Duodenal mucosa (tissue), 2 donors: ENCODE results near the gene REEP1.
A peak's percentile ranks its signal among the peaks of the same experiment; 100 is the strongest.
"Not testable (repeated sequence)": the region's sequence is repeated elsewhere in the genome, so short reads cannot be mapped to it uniquely, and the experiment has no call there.

ENCODE experiments used
- H3K27ac ChIP-seq: one replicate; pipeline ENCODE4 v1.7.0; 2013; ENCODE audit warnings: low read depth, low read length
- H3K27me3 ChIP-seq, 2 donors: one replicate each; pipeline ENCODE4 v1.7.0; 2013; ENCODE audit warnings: low read length in 2 of 2, control low read depth in 1 of 2; ENCODE audit not compliant: insufficient read depth in 2 of 2, control insufficient read depth in 1 of 2
- H3K36me3 ChIP-seq, 2 donors: one replicate each; pipeline ENCODE4 v1.7.0; 2013; ENCODE audit warnings: low read length in 2 of 2, control low read depth in 1 of 2; ENCODE audit not compliant: insufficient read depth in 2 of 2, control insufficient read depth in 1 of 2
- H3K4me1 ChIP-seq, 2 donors: one replicate each; pipeline ENCODE4 v1.7.0; 2013; ENCODE audit warnings: low read length in 2 of 2, control low read depth in 1 of 2; ENCODE audit not compliant: insufficient read depth in 2 of 2, control insufficient read depth in 1 of 2
- H3K4me3 ChIP-seq, 2 donors: one replicate each; pipeline ENCODE4 v1.7.0; 2013; ENCODE audit warnings: low read length in 2 of 2, low read depth in 1 of 2
- H3K9ac ChIP-seq, 2 donors: one replicate each; pipeline ENCODE4 v1.7.0; 2013; ENCODE audit warnings: low read length in 2 of 2, low read depth in 1 of 2
- H3K9me3 ChIP-seq, 2 donors: one replicate each; pipeline ENCODE4 v1.7.0; 2013; ENCODE audit warnings: low read length in 2 of 2, control low read depth in 1 of 2; ENCODE audit not compliant: control insufficient read depth in 1 of 2

The REEP1 gene

DNA sequence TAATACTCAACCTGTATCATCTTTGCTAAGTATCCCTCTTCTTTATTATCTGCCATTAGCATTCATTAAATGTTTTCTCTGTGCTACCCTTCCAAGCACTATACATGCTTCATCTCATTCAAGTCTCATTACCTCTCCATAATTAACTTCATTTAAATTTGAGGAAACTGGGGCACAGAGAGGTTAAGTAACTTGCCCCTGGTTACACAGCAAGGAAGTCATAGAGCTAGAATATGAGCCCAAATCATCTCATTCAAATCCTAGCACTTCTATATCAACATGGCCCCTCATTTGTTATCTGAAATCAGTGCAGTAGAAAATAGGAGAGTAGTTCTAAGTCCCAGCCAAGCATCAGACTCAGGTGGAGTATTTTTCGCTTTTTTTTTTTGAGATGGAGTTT lies 133.8 kb downstream of the REEP1 start:
- Histone ChIP-seq H3K27ac (no peak overlapping the region), H3K36me3 (peaks cover 9 to 29% of the 10 kb centered on the region in 2 donors), H3K27me3 (no peaks in the 10 kb centered on the region), H3K4me3 (no peak overlapping the region), H3K9ac (no peak overlapping the region), H3K4me1 (peaks cover 0 to 9% of the 10 kb centered on the region in 2 donors), H3K9me3 (no peaks in the 10 kb centered on the region)

DNA sequence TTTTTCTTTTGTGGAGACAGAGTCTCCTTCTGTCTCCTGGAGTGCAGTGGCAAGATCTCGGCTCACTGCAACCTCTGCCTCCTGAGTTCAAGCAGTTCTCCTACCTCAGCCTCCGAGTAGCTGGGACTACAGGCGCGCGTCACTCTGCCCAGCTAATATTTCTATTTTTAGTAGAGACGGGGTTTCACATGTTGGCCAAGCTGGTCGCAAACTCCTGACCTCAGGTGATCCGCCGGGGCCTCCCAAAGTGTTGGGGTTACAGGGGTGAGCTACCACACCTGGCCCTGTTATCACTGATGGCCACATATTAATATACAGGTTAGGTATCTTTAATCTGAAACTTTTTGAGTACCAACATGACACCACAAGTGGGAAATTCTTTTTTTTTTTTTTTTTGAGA lies 134.7 kb downstream of the REEP1 start:
- no peaks in the 10 kb centered on the region for H3K9me3 ChIP-seq
- H3K9ac ChIP-seq, result no peak overlapping the region
- H3K27me3 ChIP-seq, result no peaks in the 10 kb centered on the region
- H3K27ac ChIP-seq, result no peak overlapping the region
- peaks cover 9 to 20% of the 10 kb centered on the region in 2 donors for H3K36me3 ChIP-seq
- H3K4me3 ChIP-seq, result no peak overlapping the region
- peaks cover 0 to 9% of the 10 kb centered on the region in 2 donors for H3K4me1 ChIP-seq

DNA sequence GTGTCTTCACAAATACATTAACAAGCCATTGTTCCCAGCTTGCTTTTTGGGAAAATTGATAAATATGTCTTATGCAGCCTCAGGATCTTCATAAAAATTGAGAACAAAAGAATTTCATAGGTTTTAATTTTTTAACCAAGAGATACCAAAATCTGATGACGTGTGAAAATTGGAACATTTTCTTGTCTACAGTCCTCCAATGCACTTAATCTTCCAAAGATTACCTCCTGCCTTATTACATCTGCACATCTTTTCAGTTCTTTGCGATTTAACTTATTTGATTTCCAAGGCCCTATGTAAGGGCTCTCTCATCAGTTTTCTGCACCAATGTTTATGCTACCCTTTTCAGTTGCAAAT lies 135.1 kb downstream of the REEP1 start:
- H3K9ac ChIP-seq, result no peak overlapping the region
- peaks cover 0 to 9% of the 10 kb centered on the region in 2 donors for H3K4me1 ChIP-seq
- H3K27me3 ChIP-seq, result no peaks in the 10 kb centered on the region
- H3K9me3 ChIP-seq, result no peaks in the 10 kb centered on the region
- peaks cover 8 to 16% of the 10 kb centered on the region in 2 donors for H3K36me3 ChIP-seq
- no peak overlapping the region for H3K4me3 ChIP-seq
- no peak overlapping the region for H3K27ac ChIP-seq

DNA sequence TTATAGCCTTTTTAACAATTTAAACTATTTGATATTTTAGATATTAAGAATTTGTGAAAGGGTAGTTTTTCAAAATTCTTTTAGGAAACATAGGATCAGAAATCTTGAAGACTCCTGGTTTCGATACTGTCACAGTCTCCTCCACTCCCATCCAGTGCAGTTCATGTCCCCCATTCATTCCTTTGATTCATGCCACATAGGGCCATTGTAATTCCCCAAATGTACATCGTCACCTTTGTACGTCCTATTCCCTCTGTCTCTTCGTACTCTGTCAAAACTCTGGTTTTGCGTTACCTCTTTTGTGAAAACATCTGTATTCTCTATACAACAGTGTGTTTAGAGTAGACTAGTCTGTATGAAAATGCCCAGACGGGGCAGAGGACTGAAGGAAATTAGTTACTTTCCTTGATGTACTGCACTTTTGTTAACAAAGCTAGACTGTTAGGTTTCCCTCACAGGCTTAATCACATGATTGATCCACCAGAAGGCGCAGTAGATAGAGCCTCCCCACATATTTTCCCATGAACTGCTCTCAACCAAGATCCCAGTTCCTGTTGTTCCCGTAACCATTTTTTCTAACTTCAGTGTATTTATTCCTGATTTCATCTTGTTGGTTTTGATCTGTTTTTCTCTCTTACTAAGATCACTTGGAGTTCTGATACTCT lies 135.6 kb downstream of the REEP1 start:
- peaks cover 3 to 9% of the 10 kb centered on the region in 2 donors for H3K4me1 ChIP-seq
- H3K27ac ChIP-seq, result no peak overlapping the region
- no peaks in the 10 kb centered on the region for H3K27me3 ChIP-seq
- peaks cover 5 to 11% of the 10 kb centered on the region in 2 donors for H3K36me3 ChIP-seq
- no peaks in the 10 kb centered on the region for H3K9me3 ChIP-seq
- H3K4me3 ChIP-seq, result no peak overlapping the region
- no peak overlapping the region for H3K9ac ChIP-seq

DNA sequence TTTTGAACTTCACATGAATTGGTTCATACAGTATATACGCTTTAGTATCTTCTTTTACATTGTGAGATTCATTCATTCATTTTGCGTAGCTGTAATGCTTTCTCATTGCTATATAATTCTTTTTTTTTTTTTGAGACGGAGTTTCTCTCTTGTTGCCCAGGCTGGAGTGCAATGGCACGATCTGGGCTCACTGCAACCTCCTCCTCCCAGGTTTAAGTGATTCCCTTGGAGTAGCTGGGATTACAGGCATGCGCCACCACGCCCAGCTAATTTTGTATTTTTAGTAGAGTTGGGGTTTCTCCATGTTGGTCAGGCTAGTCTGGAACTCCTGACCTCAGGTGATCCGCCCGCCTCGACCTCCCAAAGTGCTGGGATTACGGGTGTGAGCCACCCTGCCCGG lies 136.9 kb downstream of the REEP1 start:
- H3K4me3 ChIP-seq, result peak overlapping the region; percentile 89 to 97
- H3K9me3 ChIP-seq, result not testable (repeated sequence)
- H3K4me1 ChIP-seq, result peaks cover 10 to 20% of the 10 kb centered on the region in 2 donors

DNA sequence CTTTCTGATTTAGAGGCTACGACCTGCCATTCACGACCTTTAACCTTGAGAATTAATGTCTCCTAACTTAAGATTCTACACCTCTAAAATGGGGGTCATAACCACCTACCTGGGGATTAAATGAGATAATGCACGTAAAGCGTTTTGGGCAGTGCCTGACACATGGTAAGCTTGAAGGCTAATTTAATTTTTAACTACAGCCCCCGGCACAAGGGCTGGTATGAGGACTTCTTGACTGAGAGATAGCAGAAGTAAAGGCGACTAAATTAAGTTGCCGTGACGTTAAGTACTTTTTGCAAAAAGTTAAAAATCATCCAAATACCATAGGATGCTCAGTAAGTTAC lies 137.6 kb downstream of the REEP1 start:
- H3K4me3 ChIP-seq, result peak overlapping the region; percentile 89 to 97
- H3K9ac ChIP-seq, result peak overlapping the region; percentile 64 to 91
- no peak overlapping the region for H3K27ac ChIP-seq
- peaks cover 10 to 21% of the 10 kb centered on the region in 2 donors for H3K4me1 ChIP-seq
- H3K9me3 ChIP-seq, result no peaks in the 10 kb centered on the region
- H3K36me3 ChIP-seq, result no peaks in the 10 kb centered on the region
- H3K27me3 ChIP-seq, result no peaks in the 10 kb centered on the region

More for the DNA sequence above, 136.9 kb downstream of the REEP1 start:
- H3K27me3 ChIP-seq, H3K36me3 ChIP-seq, H3K27ac ChIP-seq: not testable (repeated sequence)
- peak overlapping the region in 1 of 2 donors; percentile 91 for H3K9ac ChIP-seq

DNA sequence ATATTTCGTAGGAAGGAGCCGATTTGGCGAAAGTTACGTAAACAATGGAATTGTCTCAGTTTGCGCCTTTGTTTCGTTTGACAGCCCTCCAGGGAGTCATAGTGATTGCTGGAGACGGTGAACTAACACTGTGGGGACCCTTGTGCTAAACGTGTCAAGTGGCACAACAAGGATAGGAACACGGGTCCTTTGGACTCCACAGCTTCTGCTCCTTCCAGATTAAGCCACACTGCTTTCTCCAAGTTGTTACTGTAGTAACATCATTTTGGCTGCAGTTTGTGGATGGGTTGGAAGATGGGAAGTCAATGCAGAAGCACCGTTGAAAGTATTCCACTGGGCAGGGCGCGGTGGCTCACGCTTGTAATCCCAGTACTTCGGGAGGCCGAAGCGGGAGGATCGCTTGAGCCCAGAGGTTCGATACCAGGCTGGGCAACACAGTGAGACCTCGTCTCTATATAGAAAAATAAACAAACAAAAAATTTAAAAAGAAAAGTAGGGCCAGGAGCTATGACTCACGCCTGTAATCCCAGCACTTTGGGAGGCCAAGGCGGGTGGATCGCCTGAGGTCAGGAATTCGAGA lies 141.5 kb downstream of the REEP1 start:
- Histone ChIP-seq H3K9me3 (no peaks in the 10 kb centered on the region), H3K36me3 (peaks cover 0 to 2% of the 10 kb centered on the region in 2 donors), H3K4me1 (peaks cover 29 to 31% of the 10 kb centered on the region in 2 donors), H3K27ac (peak overlapping the region; percentile 100), H3K4me3 (peak overlapping the region; percentile 92 to 97), H3K27me3 (no peaks in the 10 kb centered on the region), H3K9ac (peak overlapping the region; percentile 88 to 98)

DNA sequence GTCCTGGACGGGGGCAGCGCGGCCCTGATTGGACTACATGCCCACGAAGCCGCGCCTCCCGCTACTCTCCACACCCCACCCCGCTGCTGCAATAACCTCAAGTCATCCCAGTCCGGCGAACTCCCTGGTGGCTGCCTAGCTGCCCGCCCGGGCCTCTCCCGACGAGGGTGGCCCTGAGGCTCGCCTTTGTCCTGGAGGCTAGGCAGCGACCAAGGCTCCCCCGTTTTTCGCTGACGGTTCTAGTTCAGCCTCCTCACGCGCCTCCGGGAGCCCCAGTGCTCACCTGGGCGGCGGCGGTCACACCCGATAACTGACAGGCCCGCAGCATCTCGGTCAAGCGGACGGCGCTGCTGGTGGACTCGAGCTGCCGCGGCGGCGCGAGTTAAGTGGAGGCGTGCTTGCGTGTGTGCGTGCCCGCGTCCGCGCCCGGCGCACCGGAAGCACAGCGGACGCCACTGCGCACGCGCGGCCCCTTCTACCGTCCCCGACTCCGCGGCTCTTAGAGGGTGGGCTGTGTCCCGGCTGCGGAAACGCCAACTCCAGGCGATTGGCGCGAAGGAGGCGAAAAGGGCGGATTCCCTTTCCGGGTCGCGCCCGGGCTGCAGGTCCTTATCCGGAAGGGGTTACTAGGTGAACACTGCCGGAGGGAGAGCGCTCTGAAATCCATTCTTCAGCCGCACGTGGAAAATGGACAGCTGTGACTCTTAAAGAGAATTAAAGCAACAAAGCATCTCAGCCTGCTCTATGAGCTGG lies 142.2 kb downstream of the REEP1 start, which contains the start of gene IMMT:
Gene IMMT, minus strand, starts transcription at position 408 of the 753 bp plus-strand sequence. Its CDS starts 80 bp downstream, at position 328.
- Histone ChIP-seq H3K4me3 (peak within 1 kb of the TSS; percentile 92 to 97), H3K9me3 (no peaks in the 10 kb centered on the region), H3K9ac (peak within 1 kb of the TSS; percentile 88 to 98), H3K36me3 (peaks cover 0 to 2% of the 10 kb centered on the region in 2 donors), H3K27ac (peak within 1 kb of the TSS; percentile 100), H3K4me1 (peaks cover 25 to 32% of the 10 kb centered on the region in 2 donors), H3K27me3 (no peaks in the 10 kb centered on the region)

DNA sequence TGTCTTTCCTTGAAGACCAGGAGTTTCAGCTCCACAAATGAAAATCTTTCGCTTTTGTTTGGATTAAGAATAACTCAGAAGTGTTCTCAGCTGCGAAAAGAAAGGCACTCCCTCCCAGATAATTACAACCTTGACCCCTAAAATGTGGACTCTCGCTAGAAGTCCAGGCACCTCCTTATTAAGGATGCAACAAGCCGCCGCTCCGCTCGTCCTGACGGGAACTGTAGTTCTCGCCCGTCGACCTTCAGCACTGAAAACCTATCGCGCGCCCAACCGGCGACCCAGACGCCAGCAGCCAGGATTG lies 142.7 kb downstream of the REEP1 start:
- H3K9me3 ChIP-seq, result no peaks in the 10 kb centered on the region
- H3K4me3 ChIP-seq, result peak overlapping the region; percentile 92 to 97
- no peaks in the 10 kb centered on the region for H3K27me3 ChIP-seq
- H3K4me1 ChIP-seq, result peaks cover 24 to 35% of the 10 kb centered on the region in 2 donors
- H3K36me3 ChIP-seq, result peaks cover 0 to 7% of the 10 kb centered on the region in 2 donors
- H3K9ac ChIP-seq, result peak overlapping the region; percentile 88 to 98
- peak overlapping the region; percentile 100 for H3K27ac ChIP-seq

DNA sequence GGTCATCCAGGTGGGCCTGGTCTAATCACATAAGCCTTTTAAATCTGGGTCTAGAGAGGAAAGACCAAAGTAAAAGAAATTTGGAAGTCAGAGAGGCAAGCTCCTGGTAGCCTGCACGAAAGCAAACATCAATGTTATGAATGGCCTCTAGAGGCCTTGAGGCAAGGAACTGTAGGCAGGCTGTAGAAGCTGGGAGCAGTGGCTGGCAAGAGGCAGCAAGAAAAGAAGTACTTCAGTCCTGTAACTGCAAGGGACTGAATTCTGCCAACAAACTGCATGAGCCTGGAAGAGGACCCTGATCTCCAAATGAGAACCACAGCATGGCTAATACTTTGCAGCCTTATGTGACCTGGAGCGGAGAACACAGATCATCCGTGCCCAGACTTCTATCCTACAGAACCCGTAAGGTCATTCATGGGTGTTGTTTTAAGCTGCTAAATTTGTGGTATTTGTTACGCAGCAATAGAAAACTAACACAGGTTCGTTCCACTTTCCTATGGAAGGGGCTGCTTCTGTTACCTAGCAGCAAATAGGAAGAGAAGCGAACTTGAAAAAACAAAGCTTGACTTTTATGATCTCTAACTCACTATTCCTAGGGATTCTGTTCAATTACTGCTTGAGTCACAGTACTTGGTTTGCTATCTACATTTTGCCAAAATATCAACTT lies 143.4 kb downstream of the REEP1 start:
- Histone ChIP-seq H3K36me3 (peaks cover 0 to 10% of the 10 kb centered on the region in 2 donors), H3K9ac (peak overlapping the region; percentile 88 to 98), H3K4me1 (peaks cover 24 to 35% of the 10 kb centered on the region in 2 donors), H3K27ac (peak overlapping the region; percentile 100), H3K4me3 (peak overlapping the region; percentile 92 to 97), H3K27me3 (no peaks in the 10 kb centered on the region), H3K9me3 (no peaks in the 10 kb centered on the region)
